HG03159 (cell line): ENCODE data around the gene SYNM.
"Not testable (repeated sequence)": the region's sequence is repeated elsewhere in the genome, so short reads cannot be mapped to it uniquely, and the experiment has no call there.

Source experiments
- ATAC-seq: cut with Tn5 transposase; IDR thresholded peaks from one replicate; pipeline ENCODE4 v1.9.1; 2021; ENCODE audit warnings: mild to moderate bottlenecking, moderate library complexity; ENCODE audit not compliant: unreplicated experiment

SYNM gene

GRCh38 chr15:99105514-99106341 lies 848 bp downstream of the SYNM start:
- ATAC-seq = peak; percentile 41

GRCh38 chr15:99106417-99107220 lies 1.7 kb downstream of the SYNM start:
- no peak for ATAC-seq

- no peak for ATAC-seq
Observed at GRCh38 chr15:99108993-99109392, 4.1 kb downstream of the SYNM start.

DNA sequence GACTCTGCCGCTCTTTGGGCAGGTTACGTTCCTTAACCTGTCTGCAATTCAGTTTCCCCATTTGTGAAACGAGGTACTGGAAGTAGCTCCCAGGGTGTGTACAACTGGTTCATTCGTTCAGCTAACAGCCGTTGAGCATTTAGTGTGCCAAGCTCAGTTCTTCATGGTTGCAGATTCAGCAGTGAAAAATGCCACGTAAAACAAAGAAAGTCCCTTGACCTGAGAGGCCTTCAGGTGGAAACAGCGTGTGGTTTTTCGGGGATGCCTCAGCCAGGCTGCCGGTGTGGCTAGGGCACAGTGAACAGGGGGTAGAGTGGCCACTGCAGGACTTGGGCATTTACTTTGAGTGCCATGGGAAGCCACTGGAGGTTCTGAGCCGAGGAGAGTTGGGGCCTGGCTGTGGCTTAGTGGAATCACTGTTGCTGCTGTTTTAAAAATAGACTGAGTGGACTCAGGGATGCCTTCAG lies 4.7 kb downstream of the SYNM start:
- no peak for ATAC-seq

DNA sequence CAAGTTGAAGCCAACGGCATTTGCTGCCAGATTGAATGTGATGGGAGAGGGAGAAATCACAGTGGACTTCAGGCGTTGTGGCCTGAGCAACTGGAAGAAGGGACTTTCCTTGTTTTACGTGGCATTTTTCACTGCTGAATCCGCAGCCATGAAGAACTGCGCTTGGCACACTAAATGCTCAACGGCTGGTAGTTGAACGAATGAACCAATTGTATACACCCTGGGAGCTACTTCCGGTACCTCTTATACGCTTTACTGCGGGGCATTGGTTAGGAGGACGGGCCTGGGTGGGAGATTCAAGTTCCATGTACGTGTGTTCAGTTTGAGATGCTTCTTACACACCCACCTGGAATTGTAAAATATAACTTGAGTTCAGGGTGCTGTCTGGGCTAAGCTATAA lies 5.2 kb downstream of the SYNM start:
- ATAC-seq = no peak

- no peak for ATAC-seq
Observed at GRCh38 chr15:99110581-99111320, 5.9 kb downstream of the SYNM start.

DNA sequence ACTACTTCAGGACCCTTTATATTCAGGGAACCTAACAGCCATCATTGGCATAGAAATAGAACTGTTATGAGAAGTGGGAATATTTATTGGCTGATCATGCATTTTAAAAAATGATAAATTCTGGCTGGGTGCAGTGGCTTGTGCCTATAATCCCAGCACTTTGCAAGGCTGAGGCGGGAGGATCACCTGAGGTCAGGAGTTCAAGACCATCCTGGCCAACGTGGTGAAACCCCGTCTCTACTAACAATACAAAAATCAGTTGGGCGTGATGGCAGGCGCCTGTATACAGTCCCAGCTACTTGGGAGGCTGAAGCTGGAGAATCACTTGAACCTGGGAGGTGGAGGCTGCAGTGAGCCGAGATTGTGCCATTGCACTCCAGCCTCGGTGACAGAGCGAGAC lies 6.8 kb downstream of the SYNM start:
- not testable (repeated sequence) for ATAC-seq

GRCh38 chr15:99113547-99114271 lies 8.8 kb downstream of the SYNM start:
- ATAC-seq = no peak

DNA sequence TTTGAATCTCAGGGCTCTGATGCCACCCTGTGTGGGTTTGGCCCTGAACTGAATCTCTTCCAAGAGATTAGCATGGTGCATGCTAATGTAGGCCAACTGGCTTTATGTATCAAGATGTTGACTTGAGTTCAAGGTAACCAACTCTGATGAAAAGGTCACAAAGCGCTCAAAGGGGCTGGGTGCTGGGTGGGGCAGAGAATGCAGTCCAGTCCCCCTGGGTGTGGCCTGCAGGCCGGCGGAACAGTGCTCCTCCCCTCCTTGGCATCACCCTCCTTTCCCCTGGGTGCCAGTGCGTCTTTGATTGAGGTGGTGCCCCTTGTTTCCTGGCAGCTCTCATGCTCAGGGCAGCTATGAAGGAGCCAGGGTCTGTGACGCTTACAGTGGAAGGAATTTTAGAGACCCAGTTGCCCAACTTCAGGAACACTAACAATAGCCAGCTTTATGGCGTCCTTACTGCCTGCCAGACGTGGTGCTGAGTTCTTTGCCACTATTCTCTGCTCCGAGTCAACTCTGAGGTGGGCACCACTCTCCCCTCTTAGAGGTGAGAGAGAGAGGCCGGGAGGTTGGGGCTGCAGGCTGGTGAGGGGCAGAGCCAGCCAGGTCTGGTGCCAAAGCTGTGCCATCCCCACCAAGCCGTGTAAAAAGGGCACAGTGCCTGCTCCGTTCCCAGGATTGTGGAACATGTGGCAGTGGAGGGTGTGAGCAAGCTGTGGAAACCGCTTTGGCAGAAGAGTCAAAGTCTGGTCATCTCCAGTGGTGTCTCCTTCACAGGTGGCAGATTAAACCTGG lies 9.8 kb downstream of the SYNM start:
- ATAC-seq = no peak

DNA sequence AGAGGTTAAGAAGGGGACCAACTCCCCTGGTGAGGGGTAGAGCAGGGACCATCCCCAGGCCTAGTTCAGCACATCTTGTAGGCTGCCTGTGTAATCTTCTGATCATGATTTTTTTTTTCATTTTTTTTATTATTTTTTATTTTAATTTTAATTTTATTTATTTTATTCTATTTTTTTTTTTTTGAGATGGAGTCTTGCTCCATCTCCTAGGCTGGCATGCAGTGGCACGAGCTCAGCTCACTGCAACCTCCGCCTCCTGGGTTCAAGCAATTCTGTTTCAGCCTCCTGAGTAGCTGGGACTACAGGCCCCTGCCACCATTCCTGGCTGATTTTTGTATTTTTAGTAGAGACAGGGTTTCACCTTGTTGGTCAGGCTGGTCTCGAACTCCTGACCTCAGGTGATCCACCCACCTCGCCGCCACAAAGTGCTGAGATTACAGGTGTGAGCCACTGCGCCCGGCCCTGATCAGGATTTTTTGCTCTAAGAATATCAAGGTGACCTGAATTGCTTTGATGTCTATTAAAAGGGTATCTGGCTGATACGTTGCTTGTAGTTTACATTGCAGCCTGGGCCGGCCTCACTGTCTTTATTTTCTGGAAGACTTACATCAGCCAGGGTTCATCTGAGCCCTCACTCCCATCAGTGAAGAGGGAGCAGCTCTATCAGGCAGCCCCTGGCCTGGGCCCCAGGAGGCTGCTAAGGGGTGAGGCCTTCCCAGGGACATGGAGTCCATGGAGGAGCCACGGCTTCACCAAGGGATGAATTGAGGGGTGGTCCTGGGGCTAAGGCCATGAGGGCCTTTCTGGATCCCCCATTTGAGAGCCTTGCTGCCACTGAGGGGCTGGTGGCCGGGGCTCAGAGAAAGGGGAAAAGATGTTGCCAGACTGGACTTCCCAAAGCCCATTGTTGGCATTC lies 10.7 kb downstream of the SYNM start:
- no peak for ATAC-seq

DNA sequence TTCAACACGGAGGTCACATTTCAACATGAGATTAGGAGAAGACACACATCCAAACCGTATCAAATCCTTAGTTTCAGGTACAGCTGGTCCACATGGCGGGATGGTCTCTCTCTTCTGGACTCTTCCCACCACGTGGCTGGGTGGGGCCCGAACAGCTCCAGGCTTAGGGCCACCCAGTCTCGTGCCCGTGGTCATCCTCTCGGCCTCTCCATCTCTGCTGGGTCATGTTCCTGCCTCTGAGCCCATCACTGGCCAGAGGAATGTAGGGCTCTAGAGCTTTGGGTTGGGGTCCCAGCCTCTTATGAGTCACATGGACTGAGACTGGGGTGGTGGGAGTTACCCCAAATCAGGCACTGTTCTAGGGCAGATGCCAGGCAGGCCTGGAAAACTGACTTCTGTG lies 12.2 kb downstream of the SYNM start:
- no peak for ATAC-seq

DNA sequence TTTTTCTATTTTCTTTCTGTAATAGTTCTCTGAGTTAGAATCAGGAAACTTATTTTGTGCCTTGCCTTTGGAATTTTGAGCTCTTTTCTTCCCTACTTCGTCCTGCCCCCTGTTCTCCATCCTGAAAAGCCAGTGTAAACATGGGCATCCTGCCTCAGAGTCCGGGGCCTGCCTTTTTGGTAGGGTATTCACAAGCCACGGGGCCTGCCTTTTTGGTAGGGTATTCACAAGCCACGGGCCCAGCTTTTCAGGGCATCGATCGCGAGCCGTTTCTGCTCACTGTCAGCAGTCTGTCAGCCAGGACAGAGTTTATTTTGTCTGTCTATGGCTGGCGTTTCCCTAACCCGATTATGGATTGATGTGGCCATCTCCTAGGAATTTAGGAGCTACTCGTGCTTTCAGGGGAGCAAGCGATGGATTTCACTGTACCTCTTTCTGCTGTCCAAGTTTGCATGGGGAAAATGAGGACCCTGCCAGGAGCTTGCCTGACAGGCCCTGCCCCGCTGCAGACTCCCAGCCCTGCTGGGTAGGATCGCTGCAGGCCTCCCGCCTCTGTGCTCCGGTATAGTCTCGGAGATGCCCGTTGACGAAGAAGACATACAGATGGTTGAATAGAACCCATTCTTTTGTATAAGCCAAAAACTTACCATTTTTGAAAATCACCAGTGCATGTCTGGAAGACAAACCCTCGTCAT lies 12.8 kb downstream of the SYNM start:
- no peak for ATAC-seq

- ATAC-seq = no peak
Observed at GRCh38 chr15:99118258-99118632, 13.4 kb downstream of the SYNM start.

DNA sequence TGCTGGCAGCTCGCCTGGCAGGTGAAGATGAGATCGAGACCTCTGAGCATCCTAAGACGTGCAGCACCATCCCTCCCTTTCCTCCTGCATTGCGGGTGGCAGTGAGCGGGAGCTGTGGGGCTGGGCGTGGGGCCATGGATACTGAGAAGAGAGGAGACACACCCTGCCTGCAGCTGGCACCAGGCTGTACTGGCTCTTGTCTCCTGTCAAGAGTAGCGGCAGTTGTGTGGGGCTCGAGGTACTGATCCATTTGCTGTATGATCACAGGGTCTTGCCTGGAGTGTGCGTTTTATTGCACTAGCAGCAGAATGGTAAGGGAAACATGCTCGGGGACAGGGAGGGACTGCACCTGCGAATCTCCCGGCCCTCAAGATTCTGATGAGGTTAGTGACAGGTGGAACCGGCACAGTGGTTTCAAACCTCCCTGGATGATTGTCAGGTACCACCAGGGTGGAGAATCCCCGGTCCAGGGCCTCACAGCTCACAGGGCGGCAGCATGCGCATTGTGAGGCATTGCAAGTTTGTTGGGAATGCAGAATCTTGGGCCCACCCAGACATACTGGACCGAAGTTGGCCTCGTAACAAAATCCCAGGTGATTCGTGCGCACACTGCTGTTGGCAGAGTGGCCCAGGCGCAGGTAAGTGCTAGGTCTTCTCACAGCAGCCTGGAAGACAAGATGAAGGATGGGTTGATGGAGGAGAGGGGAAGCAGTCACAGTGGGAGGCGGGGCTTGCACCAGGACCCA lies 14.1 kb downstream of the SYNM start:
- no peak for ATAC-seq

- no peak for ATAC-seq
Observed at GRCh38 chr15:99120050-99120777, 15.3 kb downstream of the SYNM start.

GRCh38 chr15:99121207-99121606 lies 16.3 kb downstream of the SYNM start:
- ATAC-seq = no peak
